Measurements from ENCODE around the gene PATE2. TPM values are rescaled to one million over a fixed set of nuclear protein-coding genes. Genes with fewer than 3 reads are reported as not detected.

PATE2 gene
- not detected for polyA plus RNA-seq (2013)

DNA sequence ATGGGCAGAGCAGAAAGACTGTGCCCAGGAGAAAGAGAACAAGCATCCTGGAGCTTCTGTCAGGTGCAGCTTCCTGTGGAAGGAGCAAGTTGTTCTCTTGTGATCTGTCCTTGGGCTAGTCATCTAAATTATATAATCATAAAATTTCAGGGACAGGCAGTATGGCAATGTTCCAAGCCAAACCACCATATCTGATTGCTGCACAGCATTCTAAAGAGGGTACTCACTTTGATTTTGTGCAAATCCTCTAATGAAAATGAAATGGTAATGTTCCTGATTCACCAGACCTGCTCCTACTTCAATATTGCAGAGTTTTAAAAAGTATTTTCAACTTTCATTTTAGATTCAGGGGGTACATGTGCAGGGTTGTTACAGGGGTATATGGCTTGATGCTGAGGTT is at the start of gene PATE2:
TSS of gene PATE2 (minus strand) at position 101 of the 400 bp plus-strand sequence. CDS start at position 46, 55 bp downstream.
- CTCF ChIA-PET, result no interaction called here
- Histone ChIP-seq H3K4me1 (ENCODE audit: control extremely low read depth in 1 of 4, control insufficient read depth in 4 of 4, insufficient read depth in 4 of 4, low read length in 3 of 4) (no peaks in the 10 kb centered on the region), H3K27ac (ENCODE audit: insufficient read depth in 1 of 2, low read depth in 1 of 2, low read length in 2 of 2, poor library complexity in 1 of 2, severe bottlenecking in 2 of 2) (no peak within 1 kb of the TSS), H3K4me3 (ENCODE audit: control insufficient read depth in 1 of 7, extremely low read depth in 1 of 7, insufficient read depth in 4 of 7, low read depth in 2 of 7, low read length in 6 of 7) (no peak within 1 kb of the TSS), H3K9me3 (ENCODE audit: control extremely low read depth in 1 of 5, control insufficient read depth in 4 of 5, insufficient read depth in 2 of 5, low read depth in 1 of 5, low read length in 4 of 5) (no peaks in the 10 kb centered on the region), H3K36me3 (ENCODE audit: control insufficient read depth in 4 of 4, insufficient read depth in 4 of 4, low read length in 3 of 4) (no peaks in the 10 kb centered on the region), H3K27me3 (replicated peaks in 2 of 5; ENCODE audit: control insufficient read depth in 4 of 5, insufficient read depth in 5 of 5, low read length in 4 of 5) (peaks cover 0 to 4% (median 0%) of the 10 kb centered on the region in 5 experiments)
- POLR2A ChIA-PET, result no interaction called here
- DNase-seq, result no peak

DNA sequence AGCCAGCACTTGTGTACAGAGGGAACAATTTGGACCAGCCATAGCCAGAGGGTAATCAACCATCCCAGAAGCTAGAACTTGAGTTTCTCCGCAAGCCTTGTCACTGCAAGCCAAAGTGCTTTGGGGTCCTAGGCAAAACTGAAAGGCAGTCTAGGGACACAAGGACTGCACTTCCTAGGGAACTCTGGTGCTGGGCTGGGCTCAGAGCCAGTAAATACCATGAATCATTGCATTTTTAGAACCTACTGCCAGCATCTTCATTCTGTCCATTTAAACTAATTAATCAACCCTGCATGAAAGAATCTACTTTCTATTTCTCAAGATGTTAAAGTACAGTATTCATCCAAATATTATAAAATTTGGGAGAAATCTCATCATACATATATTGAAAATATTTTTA is 29.3 kb upstream of the PATE2 start:
- Histone ChIP-seq H3K4me3 (ENCODE audit: control insufficient read depth in 1 of 7, extremely low read depth in 1 of 7, insufficient read depth in 4 of 7, low read depth in 2 of 7, low read length in 6 of 7) (no peak overlapping the region), H3K36me3 (ENCODE audit: control insufficient read depth in 4 of 4, insufficient read depth in 4 of 4, low read length in 3 of 4) (no peaks in the 10 kb centered on the region), H3K27ac (ENCODE audit: insufficient read depth in 1 of 2, low read depth in 1 of 2, low read length in 2 of 2, poor library complexity in 1 of 2, severe bottlenecking in 2 of 2) (no peak overlapping the region), H3K4me1 (ENCODE audit: control extremely low read depth in 1 of 4, control insufficient read depth in 4 of 4, insufficient read depth in 4 of 4, low read length in 3 of 4) (no peaks in the 10 kb centered on the region), H3K9me3 (ENCODE audit: control extremely low read depth in 1 of 5, control insufficient read depth in 4 of 5, insufficient read depth in 2 of 5, low read depth in 1 of 5, low read length in 4 of 5) (peaks cover 0 to 7% (median 2%) of the 10 kb centered on the region in 5 experiments), H3K27me3 (replicated peaks in 2 of 5; ENCODE audit: control insufficient read depth in 4 of 5, insufficient read depth in 5 of 5, low read length in 4 of 5) (no peaks in the 10 kb centered on the region)
- DNase-seq, result no peak
- CTCF ChIA-PET, result no interaction called here
- POLR2A ChIA-PET, result no interaction called here
- 100% methylated on average over 1 of the region's 1 CpG for WGBS (ENCODE audit: insufficient coverage)

DNA sequence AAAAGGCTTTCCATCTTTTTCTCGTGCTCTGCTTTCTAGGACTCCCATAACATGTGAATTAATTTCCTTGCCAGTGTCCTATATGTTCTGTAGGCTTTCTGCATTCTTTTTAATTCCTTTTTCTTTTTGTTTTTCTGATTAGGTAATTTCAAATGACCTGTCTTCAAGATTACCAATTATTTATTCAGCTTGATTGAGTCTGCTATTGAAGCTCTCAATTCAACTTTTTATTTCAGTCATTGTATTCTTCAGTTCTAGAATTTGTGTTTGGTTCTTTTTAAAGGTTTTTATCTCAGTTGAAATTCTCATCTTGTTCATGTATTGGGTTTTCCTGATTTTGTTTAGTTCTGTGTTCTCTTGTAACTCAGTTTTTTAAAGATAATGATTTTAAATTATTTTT is 23.8 kb upstream of the PATE2 start:
- WGBS (ENCODE audit: insufficient coverage), result no CpG with 5 or more reads among the region's 1 CpG

DNA sequence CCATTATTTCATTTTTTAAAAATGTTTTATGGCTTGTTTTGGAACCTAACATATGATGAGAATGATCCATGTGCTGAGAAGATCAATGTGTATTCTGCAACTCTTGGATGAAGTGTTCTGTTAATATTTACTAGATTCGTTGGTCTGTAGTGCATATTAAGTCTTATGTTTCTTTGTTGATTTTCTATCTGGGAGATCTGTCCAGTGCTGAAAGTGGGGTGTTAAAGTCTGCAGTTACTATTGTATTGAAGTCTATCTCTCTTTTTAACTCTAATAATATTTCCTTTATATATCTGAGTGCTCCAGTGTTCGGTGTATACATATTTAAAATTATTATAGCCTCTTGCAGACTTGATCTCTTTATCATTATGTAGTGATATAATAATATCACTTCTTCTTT is 21.2 kb upstream of the PATE2 start:
- POLR2A ChIA-PET, result no interaction called here

More for the DNA sequence above, 23.8 kb upstream of the PATE2 start:
- no peaks in the 10 kb centered on the region for H3K36me3 ChIP-seq (ENCODE audit: control insufficient read depth in 4 of 4, insufficient read depth in 4 of 4, low read length in 3 of 4)
- no peaks in the 10 kb centered on the region for H3K27me3 ChIP-seq (replicated peaks in 2 of 5; ENCODE audit: control insufficient read depth in 4 of 5, insufficient read depth in 5 of 5, low read length in 4 of 5)
- ChIA-PET CTCF (no interaction called here), POLR2A (no interaction called here)
- peaks cover 0 to 27% (median 4%) of the 10 kb centered on the region in 5 experiments for H3K9me3 ChIP-seq (ENCODE audit: control extremely low read depth in 1 of 5, control insufficient read depth in 4 of 5, insufficient read depth in 2 of 5, low read depth in 1 of 5, low read length in 4 of 5)
- no peak overlapping the region for H3K27ac ChIP-seq (ENCODE audit: insufficient read depth in 1 of 2, low read depth in 1 of 2, low read length in 2 of 2, poor library complexity in 1 of 2, severe bottlenecking in 2 of 2)
- H3K4me1 ChIP-seq (ENCODE audit: control extremely low read depth in 1 of 4, control insufficient read depth in 4 of 4, insufficient read depth in 4 of 4, low read length in 3 of 4), result no peaks in the 10 kb centered on the region
- H3K4me3 ChIP-seq (ENCODE audit: control insufficient read depth in 1 of 7, extremely low read depth in 1 of 7, insufficient read depth in 4 of 7, low read depth in 2 of 7, low read length in 6 of 7), result no peak overlapping the region
- DNase-seq, result no peak

GRCh38 chr11:125797641-125798040 is 19.0 kb upstream of the PATE2 start:
- WGBS (ENCODE audit: insufficient coverage), result 47% methylated on average over 4 of the region's 4 CpGs
- H3K27me3 ChIP-seq (replicated peaks in 2 of 5; ENCODE audit: control insufficient read depth in 4 of 5, insufficient read depth in 5 of 5, low read length in 4 of 5), result no peaks in the 10 kb centered on the region
- H3K27ac ChIP-seq (ENCODE audit: insufficient read depth in 1 of 2, low read depth in 1 of 2, low read length in 2 of 2, poor library complexity in 1 of 2, severe bottlenecking in 2 of 2), result no peak overlapping the region
- DNase-seq, result no peak
- H3K4me1 ChIP-seq (ENCODE audit: control extremely low read depth in 1 of 4, control insufficient read depth in 4 of 4, insufficient read depth in 4 of 4, low read length in 3 of 4), result no peaks in the 10 kb centered on the region
- CTCF ChIA-PET, result no interaction called here
- no peak overlapping the region for H3K4me3 ChIP-seq (ENCODE audit: control insufficient read depth in 1 of 7, extremely low read depth in 1 of 7, insufficient read depth in 4 of 7, low read depth in 2 of 7, low read length in 6 of 7)
- peaks cover 0 to 20% (median 4%) of the 10 kb centered on the region in 5 experiments for H3K9me3 ChIP-seq (ENCODE audit: control extremely low read depth in 1 of 5, control insufficient read depth in 4 of 5, insufficient read depth in 2 of 5, low read depth in 1 of 5, low read length in 4 of 5)
- POLR2A ChIA-PET, result no interaction called here
- H3K36me3 ChIP-seq (ENCODE audit: control insufficient read depth in 4 of 4, insufficient read depth in 4 of 4, low read length in 3 of 4), result no peaks in the 10 kb centered on the region

More for the DNA sequence above, 21.2 kb upstream of the PATE2 start:
- CTCF ChIA-PET, result no interaction called here
- WGBS (ENCODE audit: insufficient coverage), result 100% methylated on average over 1 of the region's 2 CpGs
- Histone ChIP-seq H3K27me3 (replicated peaks in 2 of 5; ENCODE audit: control insufficient read depth in 4 of 5, insufficient read depth in 5 of 5, low read length in 4 of 5) (no peaks in the 10 kb centered on the region), H3K4me1 (ENCODE audit: control extremely low read depth in 1 of 4, control insufficient read depth in 4 of 4, insufficient read depth in 4 of 4, low read length in 3 of 4) (no peaks in the 10 kb centered on the region), H3K27ac (ENCODE audit: insufficient read depth in 1 of 2, low read depth in 1 of 2, low read length in 2 of 2, poor library complexity in 1 of 2, severe bottlenecking in 2 of 2) (no peak overlapping the region), H3K36me3 (ENCODE audit: control insufficient read depth in 4 of 4, insufficient read depth in 4 of 4, low read length in 3 of 4) (no peaks in the 10 kb centered on the region), H3K4me3 (ENCODE audit: control insufficient read depth in 1 of 7, extremely low read depth in 1 of 7, insufficient read depth in 4 of 7, low read depth in 2 of 7, low read length in 6 of 7) (no peak overlapping the region), H3K9me3 (ENCODE audit: control extremely low read depth in 1 of 5, control insufficient read depth in 4 of 5, insufficient read depth in 2 of 5, low read depth in 1 of 5, low read length in 4 of 5) (peaks cover 0 to 29% (median 4%) of the 10 kb centered on the region in 5 experiments)
- DNase-seq, result no peak

DNA sequence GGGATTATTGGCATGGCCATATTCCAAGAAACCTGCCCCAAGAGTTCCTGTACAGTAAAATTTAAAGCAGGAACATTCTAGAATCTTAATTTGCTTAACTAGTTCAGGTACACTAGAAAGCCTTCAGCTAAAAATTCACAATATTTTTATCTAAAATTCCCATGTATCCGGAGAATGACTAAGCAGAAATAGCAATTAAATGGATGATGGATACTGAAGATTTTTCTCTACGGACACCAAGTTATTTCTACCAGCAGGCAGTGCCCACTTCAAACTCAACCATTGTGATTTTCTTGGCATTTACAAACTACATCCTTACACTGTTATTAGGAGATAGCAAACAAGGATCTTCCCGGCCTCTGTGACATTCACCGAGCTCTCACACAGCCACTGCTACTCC is 12.2 kb upstream of the PATE2 start:
- CTCF ChIA-PET, result interaction anchor here (1.2 kb wide), 1 partner anchor 94 kb away, joined by 3 read pairs; no protein-coding TSS in a partner anchor
- Histone ChIP-seq H3K4me3 (ENCODE audit: control insufficient read depth in 1 of 7, extremely low read depth in 1 of 7, insufficient read depth in 4 of 7, low read depth in 2 of 7, low read length in 6 of 7) (no peak overlapping the region), H3K4me1 (ENCODE audit: control extremely low read depth in 1 of 4, control insufficient read depth in 4 of 4, insufficient read depth in 4 of 4, low read length in 3 of 4) (no peaks in the 10 kb centered on the region), H3K27ac (ENCODE audit: insufficient read depth in 1 of 2, low read depth in 1 of 2, low read length in 2 of 2, poor library complexity in 1 of 2, severe bottlenecking in 2 of 2) (no peak overlapping the region), H3K9me3 (ENCODE audit: control extremely low read depth in 1 of 5, control insufficient read depth in 4 of 5, insufficient read depth in 2 of 5, low read depth in 1 of 5, low read length in 4 of 5) (no peaks in the 10 kb centered on the region), H3K36me3 (ENCODE audit: control insufficient read depth in 4 of 4, insufficient read depth in 4 of 4, low read length in 3 of 4) (no peaks in the 10 kb centered on the region), H3K27me3 (replicated peaks in 2 of 5; ENCODE audit: control insufficient read depth in 4 of 5, insufficient read depth in 5 of 5, low read length in 4 of 5) (peaks cover 0 to 2% (median 0%) of the 10 kb centered on the region in 5 experiments)
- POLR2A ChIA-PET, result no interaction called here
- DNase-seq, result no peak
- WGBS (ENCODE audit: insufficient coverage), result 93% methylated on average over 2 of the region's 4 CpGs

DNA sequence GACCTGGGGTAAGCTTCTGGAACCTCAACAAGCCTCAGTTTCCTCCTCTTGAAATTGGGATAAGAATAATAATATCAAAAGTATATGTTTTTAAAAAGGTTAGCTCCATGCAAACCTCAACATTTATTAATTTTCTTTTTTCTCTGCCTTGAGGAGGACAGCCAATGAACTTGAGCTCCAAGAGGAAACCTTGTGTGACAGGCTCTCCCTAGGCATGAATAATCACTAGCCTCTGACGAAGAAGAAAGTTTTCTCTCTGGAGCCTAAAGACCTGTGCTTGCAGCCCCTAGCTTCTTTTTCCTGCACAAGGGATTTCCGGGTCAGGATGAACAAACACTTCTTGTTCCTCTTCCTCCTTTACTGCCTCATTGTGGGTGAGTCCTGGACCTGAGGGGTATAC is 9.2 kb upstream of the PATE2 start, which contains the start of gene PATE3:
TSS of gene PATE3 (plus strand) at position 301 of the 400 bp plus-strand sequence. CDS start at position 326, 25 bp downstream.
- 17% methylated on average over 2 of the region's 2 CpGs for WGBS (ENCODE audit: insufficient coverage)
- no peak within 1 kb of the TSS for H3K27ac ChIP-seq (ENCODE audit: insufficient read depth in 1 of 2, low read depth in 1 of 2, low read length in 2 of 2, poor library complexity in 1 of 2, severe bottlenecking in 2 of 2)
- DNase-seq, result no peak
- H3K27me3 ChIP-seq (replicated peaks in 2 of 5; ENCODE audit: control insufficient read depth in 4 of 5, insufficient read depth in 5 of 5, low read length in 4 of 5), result peaks cover 0 to 2% (median 0%) of the 10 kb centered on the region in 5 experiments
- ChIA-PET POLR2A (no interaction called here), CTCF (no interaction called here)
- H3K4me1 ChIP-seq (ENCODE audit: control extremely low read depth in 1 of 4, control insufficient read depth in 4 of 4, insufficient read depth in 4 of 4, low read length in 3 of 4), result no peaks in the 10 kb centered on the region
- no peak within 1 kb of the TSS for H3K4me3 ChIP-seq (ENCODE audit: control insufficient read depth in 1 of 7, extremely low read depth in 1 of 7, insufficient read depth in 4 of 7, low read depth in 2 of 7, low read length in 6 of 7)
- no peaks in the 10 kb centered on the region for H3K9me3 ChIP-seq (ENCODE audit: control extremely low read depth in 1 of 5, control insufficient read depth in 4 of 5, insufficient read depth in 2 of 5, low read depth in 1 of 5, low read length in 4 of 5)
- H3K36me3 ChIP-seq (ENCODE audit: control insufficient read depth in 4 of 4, insufficient read depth in 4 of 4, low read length in 3 of 4), result no peaks in the 10 kb centered on the region
